ENCODE results near the gene ARID3B. TPM values are rescaled to one million over a fixed set of nuclear protein-coding genes. Genes with fewer than 3 reads are reported as not detected.
"Not testable (repeated sequence)": the region's sequence is repeated elsewhere in the genome, so short reads cannot be mapped to it uniquely, and the experiment has no call there.

ARID3B gene
- polyA plus RNA-seq (2013, experiment 1 of 2; ENCODE audit: insufficient read length) = 3.1 TPM
- polyA plus RNA-seq (2013, experiment 2 of 2; ENCODE audit: insufficient read length) = 2.4 TPM

GRCh38 chr15:74540761-74541493 lies at the start of gene ARID3B:
TSS of gene ARID3B (plus strand) at chr15:74541220. CDS start at chr15:74543937, 2,717 bp downstream.
- peak; percentile 98 for DNase-seq

DNA sequence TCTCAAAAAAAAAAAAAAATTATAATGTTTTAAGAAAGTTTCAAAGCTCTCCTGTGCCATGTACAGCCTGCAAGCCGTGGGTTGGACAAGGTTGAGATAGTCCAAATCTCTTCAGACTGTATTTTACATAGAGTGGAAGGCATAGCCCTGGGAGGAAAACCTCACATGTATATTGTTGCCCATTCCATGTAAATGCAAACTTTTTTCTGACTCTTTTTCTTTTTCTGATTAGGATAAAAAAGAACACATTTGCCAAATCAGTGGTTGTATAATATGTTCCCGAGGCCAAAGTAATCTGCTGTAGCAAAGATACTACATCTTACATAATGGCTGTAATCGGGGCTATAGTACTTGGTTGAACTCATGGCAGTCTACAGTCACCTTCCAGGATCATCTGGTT lies 44.4 kb upstream of the ARID3B start:
- no peak for DNase-seq

DNA sequence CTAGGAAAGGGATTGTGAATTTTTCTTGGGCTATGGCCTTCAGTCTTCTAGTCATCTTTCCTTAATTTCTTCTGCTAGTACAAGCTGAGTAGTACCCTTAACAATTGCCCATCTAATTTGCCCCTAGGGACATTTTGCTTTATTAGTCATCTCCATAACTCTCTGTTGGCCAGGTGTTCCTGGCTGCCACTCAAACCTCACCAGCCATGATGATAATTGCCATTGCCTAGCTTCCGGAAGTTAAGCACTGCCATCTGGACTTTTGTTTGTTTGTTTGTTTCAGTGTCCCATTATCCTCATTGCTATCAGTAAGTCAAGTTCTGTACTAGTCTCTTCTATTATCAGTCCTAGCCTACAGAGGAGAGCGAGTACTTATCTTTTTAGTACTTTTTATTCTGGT lies 43.4 kb upstream of the ARID3B start:
- no peak for DNase-seq

- no peak for DNase-seq
These were observed 41.7 kb upstream of the ARID3B start for GRCh38 chr15:74499366-74499765.

GRCh38 chr15:74500401-74500800 lies 40.6 kb upstream of the ARID3B start:
- DNase-seq = no peak

DNA sequence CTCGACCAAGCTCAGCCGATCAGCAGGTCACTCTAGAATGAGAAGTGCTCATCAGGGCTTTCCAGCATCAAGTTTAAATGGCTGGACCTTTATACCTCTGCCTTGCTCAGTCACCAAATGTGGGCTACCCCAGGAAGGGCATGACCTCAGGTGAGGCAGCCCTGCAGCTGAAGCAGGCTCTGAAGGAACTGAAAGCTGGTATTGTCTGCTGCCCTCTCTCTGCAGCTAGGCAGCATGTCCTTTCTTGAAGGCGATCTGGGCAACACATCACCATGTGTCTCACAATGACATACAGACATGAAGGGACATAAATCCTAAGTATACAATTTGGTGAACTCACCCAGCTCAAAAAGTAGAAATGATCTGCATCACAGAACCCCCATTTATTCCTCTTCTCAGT lies 38.7 kb upstream of the ARID3B start:
- DNase-seq = no peak

- DNase-seq = no peak
These were observed 36.6 kb upstream of the ARID3B start for GRCh38 chr15:74504418-74504817.

DNA sequence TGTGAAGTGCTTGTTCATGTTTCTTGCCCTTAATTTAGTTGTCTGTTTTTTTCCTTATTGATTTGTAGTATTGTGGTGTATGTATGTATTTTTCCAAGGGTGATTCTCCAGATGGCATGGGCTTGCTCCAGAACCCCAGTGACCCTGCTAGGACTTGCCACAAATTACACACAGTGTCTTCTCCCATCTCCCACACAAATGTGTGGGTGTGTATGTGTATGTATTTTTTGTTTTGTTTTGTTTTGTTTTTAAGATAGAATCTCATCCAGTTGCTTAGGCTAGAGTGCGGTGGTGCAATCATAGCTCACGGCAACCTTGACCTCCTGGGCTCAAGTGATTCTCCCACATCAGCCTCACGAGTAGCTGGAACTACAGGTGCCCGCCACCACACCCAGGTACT lies 36.2 kb upstream of the ARID3B start:
- DNase-seq = no peak

DNA sequence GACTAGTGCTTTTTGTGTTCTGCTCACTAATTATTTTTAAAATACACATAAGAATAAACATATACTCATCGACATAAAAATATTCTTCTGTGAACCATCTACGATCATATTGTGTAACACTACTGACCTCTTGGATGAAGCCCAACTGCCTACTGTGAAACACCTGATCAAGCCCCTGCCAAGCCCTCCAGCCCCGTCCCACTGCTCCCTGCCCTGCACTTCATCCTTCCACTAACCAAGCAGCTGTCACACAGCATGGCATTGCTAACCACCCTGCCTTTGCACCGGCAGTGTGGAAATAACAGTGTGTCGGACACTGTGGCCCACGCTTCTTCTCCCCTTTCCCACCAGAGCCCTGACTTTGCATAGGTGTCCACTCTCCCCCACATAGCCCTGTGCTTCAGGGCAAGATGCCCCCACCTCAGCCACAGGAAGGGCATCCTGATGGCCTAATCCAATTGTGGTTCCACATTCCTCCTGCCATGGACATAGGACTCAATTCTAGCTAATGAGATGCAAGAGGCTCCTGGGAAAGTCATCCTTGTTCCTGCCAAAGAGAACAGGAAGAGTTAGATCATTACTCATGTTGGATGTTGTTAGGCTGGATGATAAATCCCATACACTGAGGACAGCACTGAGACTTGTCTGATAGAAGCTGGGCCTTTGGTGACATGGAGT lies 35.0 kb upstream of the ARID3B start:
- no peak for DNase-seq

- DNase-seq = no peak
These were observed 34.5 kb upstream of the ARID3B start for GRCh38 chr15:74506515-74506840.

GRCh38 chr15:74511583-74511982 lies 29.4 kb upstream of the ARID3B start:
- DNase-seq = no peak

DNA sequence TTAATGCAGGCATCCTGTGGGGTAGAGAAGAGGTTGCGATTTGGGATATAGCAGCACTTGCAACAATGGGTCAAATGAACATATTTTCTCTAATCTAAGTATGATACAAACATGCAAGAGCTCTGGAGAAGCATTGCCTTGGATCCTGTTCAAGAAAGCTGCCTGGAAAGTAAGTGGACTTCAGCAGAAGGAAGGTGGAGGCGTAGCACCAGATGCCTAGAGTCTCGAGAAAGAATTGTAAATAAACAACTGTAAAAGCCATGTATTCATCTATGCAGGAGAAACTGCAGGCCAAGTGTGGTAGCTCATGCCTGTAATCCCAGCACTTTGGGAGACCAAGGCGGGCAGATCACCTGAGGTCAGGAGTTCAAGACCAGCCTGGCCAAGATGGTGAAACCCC lies 27.0 kb upstream of the ARID3B start:
- not testable (repeated sequence) for DNase-seq

DNA sequence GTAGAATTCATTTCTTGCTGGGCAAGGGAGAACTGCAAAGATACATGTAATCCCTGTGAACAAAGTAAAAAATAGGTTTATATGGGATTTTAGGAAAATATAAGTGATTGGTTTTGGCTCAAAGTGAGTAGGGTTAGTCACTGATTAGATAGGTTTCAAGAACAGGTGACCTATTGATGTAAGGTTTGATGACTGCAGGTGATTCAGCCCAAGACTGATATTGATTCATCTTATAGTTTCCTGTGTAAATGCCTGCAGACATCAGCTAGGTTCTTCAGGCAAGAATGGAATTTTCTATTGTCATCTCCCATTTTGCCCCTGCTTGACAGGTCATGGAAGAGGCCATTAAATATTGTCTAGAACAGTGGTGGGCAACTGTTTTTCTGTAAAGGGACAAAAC lies 23.9 kb upstream of the ARID3B start:
- DNase-seq = no peak

GRCh38 chr15:74519311-74519710 lies 21.7 kb upstream of the ARID3B start:
- DNase-seq = peak; percentile 19

GRCh38 chr15:74520407-74520806 lies 20.6 kb upstream of the ARID3B start:
- no peak for DNase-seq

- no peak for DNase-seq
These were observed 17.0 kb upstream of the ARID3B start for GRCh38 chr15:74523982-74524381.

DNA sequence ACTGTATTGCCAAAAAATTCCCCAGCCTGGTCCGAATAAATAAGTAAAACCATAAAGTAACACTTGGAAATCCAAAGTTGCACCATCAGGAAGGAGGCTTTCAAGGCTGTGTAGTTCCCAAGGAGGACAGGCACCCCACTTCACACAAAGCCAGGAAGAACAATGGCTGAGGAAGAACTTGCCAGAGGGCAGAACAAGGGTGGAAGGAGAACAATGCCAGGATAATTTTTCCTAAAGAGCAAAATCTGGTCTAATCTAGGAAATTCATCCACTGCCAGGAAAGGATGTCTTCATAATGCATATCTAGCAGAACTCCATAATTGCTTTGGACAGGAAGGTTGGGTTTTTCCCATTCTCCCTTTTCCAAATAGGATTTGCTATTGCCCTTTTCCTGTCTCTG lies 15.7 kb upstream of the ARID3B start:
- no peak for DNase-seq

- peak; percentile 56 for DNase-seq
These were observed 15.1 kb upstream of the ARID3B start for GRCh38 chr15:74525945-74526344.

DNA sequence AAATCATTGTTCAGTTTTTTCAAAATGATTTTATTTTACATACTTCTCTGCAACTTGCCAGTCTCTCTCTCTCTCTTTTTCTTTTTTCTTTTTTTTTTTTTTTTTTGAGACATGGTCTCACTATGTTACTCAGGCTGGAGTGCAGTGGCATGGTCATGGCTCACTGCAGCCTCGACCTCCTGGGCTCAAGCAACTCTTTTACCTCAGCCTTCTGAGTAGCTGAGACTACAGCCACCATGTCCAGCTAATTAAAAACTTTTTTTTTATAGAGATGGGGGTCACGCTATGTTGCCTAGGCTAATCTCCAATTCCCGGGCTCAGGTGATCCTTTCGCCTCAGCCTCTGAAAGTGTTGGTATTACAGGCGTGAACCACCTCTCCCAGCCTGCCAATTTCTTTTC lies 12.1 kb upstream of the ARID3B start:
- DNase-seq = no peak

DNA sequence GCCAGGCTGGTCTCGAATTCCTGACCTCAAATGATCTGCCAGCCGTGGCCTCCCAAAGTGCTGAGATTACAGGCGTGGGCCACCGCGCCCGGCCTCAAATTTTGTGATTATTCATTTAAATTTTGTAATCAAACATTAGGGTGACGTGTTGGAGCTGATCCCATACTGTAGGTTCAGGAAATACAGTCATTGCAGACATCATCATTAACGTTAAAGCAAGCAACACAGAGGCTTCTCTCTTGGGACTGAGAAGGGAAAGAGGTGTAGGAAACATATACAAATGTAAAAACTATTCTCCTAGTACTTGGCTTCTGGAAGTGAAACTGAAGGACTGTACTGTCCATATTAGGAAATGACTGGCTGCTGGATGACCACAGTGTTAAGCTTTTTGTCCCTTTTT lies 11.1 kb upstream of the ARID3B start:
- peak; percentile 54 for DNase-seq

- no peak for DNase-seq
These were observed 10.3 kb upstream of the ARID3B start for GRCh38 chr15:74530771-74531143.

DNA sequence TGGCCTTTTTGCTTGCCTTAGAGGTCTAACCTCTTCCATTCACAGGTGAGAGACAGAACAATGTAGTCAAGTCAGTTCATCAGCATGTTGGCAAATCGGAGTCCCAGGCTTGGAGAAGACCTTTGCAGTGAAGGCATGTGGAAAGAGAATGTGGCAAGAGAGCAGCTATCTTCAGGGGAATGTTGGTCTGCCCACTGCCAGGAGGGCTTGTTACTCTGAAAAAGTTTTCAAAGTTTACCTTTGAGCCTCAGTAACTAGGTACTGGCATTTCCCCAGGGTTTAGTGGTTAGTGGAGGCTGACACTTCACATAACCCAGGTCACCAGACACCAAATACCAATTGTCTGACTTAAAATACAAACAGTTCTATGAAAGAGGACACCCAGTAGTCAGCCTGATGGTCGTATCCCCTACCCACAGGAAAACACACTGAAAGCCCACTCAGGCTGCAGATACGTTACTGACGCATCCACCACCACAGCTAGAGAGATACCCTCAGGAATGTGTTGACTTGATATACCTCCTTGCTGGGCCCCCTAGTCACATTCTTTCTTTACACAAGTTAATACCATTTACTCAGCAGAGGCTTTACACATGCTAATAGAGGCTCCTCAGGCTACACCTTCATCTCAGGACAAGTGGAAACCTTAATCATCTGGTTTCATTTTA lies 9.7 kb upstream of the ARID3B start:
- DNase-seq = peak; percentile 85

GRCh38 chr15:74535388-74536084 lies 5.5 kb upstream of the ARID3B start:
- no peak for DNase-seq

All from fibroblast of skin of scalp (primary cell).